Measurements from ENCODE around the gene KL. TPM values are rescaled to one million over a fixed set of nuclear protein-coding genes. Genes with fewer than 3 reads are reported as not detected.

Gene KL
- total and polyA plus RNA-seq, 2 donors (not counting 1 experiment from before 2014, with no cell fraction given) = 0.07 TPM; not detected in 1

DNA sequence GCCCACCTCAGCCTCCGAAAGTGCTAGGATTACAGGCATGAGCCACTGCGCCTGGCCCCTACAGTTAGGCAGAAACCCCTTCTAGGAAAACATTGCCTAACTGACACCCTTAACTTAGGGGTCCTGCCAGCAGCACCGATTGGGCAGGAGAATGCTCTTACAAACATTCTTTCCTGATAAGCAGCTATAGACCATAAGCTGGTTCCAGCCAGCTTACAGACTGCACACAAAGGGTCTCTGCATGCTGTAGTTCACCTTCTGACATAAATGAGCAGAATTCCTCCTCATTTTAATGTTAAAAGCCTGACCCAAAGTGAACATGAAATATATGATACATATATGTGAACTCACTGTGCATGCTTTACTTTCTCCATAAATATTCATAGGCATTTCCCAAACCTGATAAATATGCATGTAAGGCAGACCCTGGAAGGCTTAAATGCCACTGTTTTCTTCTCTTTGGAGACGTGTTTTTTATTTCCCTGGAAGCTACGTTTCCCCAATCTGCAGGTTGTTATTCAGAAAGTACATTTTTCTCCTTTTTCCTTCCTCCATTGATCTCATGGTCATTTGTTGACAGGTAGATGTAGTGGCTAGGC is 48.5 kb upstream of the KL start:
- Mint-ChIP-seq H3K27me3 (peaks cover 5% of the 10 kb centered on the region), H3K27ac (no peak overlapping the region), H3K4me1 (no peaks in the 10 kb centered on the region), H3K4me3 (no peak overlapping the region), H3K9me3 (ENCODE audit: insufficient read depth) (no peaks in the 10 kb centered on the region)
- CTCF ChIA-PET = no interaction called here
- peaks cover 0 to 6% (median 0%) of the 10 kb centered on the region in 4 experiments for H3K27me3 ChIP-seq (replicated peaks in 1 of 4; ENCODE audit: control extremely low read depth in 1 of 4, control insufficient read depth in 3 of 4, insufficient read depth in 4 of 4, low read length in 3 of 4)
- no peaks in the 10 kb centered on the region for H3K79me2 ChIP-seq (ENCODE audit: control insufficient read depth, insufficient read depth, low read length)
- WGBS (ENCODE audit: insufficient coverage) = 93% methylated on average over 3 of the region's 5 CpGs
- ATAC-seq (ENCODE audit: low read depth) (no peak), DNase-seq (no peak)
- POLR2A ChIA-PET = no interaction called here
- H3K4me2 ChIP-seq (replicated peaks; ENCODE audit: low read depth, low read length, poor library complexity, severe bottlenecking) = no peak overlapping the region
- H2AFZ ChIP-seq (ENCODE audit: insufficient read depth, low read depth, low read length, poor library complexity, severe bottlenecking) = no peak overlapping the region
- H3K9me3 ChIP-seq (ENCODE audit: control extremely low read depth in 1 of 3, control insufficient read depth in 2 of 3, insufficient read depth in 1 of 3, low read length in 2 of 3) = no peaks in the 10 kb centered on the region
- no peak overlapping the region for H3K4me3 ChIP-seq (ENCODE audit: control extremely low read depth in 1 of 5, extremely low read depth in 1 of 5, insufficient read depth in 1 of 5, low read depth in 2 of 5, low read length in 4 of 5)
- no peak overlapping the region for H3K27ac ChIP-seq (ENCODE audit: low read length in 2 of 2)
- intact Hi-C loops (cut with micrococcal nuclease) = no loop called here
- H3K4me1 ChIP-seq (ENCODE audit: control insufficient read depth in 2 of 2, insufficient read depth in 2 of 2, low read length in 2 of 2) = no peaks in the 10 kb centered on the region
- H3K36me3 ChIP-seq (replicated peaks in 1 of 2; ENCODE audit: control extremely low read depth in 1 of 2, control insufficient read depth in 1 of 2, extremely low read depth in 1 of 2, insufficient read depth in 2 of 2, low read length in 1 of 2) = no peaks in the 10 kb centered on the region
- H4K20me1 ChIP-seq (ENCODE audit: control insufficient read depth, insufficient read depth, low read length, poor library complexity, severe bottlenecking) = no peaks in the 10 kb centered on the region
- TF ChIP-seq EZH2 (IDR thresholded peaks at IDR 0.05; ENCODE audit: borderline replicate concordance, insufficient read depth, low read depth, low read length, poor library complexity, severe bottlenecking) = no peak
- TF ChIP-seq, protein P1, sequence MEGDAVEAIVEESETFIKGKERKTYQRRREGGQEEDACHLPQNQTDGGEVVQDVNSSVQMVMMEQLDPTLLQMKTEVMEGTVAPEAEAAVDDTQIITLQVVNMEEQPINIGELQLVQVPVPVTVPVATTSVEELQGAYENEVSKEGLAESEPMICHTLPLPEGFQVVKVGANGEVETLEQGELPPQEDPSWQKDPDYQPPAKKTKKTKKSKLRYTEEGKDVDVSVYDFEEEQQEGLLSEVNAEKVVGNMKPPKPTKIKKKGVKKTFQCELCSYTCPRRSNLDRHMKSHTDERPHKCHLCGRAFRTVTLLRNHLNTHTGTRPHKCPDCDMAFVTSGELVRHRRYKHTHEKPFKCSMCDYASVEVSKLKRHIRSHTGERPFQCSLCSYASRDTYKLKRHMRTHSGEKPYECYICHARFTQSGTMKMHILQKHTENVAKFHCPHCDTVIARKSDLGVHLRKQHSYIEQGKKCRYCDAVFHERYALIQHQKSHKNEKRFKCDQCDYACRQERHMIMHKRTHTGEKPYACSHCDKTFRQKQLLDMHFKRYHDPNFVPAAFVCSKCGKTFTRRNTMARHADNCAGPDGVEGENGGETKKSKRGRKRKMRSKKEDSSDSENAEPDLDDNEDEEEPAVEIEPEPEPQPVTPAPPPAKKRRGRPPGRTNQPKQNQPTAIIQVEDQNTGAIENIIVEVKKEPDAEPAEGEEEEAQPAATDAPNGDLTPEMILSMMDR (IDR thresholded peaks at IDR 0.05) = no peak
- H3K9ac ChIP-seq (ENCODE audit: low read length) = no peak overlapping the region

DNA sequence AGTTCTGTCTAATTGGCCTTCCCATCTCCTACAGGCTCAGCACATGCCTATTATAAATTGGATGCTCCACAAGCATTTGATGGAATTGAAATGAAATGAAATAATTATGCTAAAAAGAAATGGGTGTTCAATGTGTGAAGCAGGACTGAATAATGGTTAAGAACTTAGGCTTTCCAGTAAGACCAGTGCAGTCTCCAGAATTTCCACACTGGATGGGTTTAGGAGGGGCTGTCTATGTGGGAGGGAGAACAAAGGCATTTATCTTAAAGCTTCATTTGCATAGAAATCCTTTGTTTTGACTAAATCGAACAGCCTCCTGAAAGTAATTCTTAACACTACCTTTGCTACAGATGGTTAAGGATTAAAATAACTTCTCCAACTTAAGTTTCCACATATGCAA is 47.9 kb upstream of the KL start:
- no peak overlapping the region for H3K4me2 ChIP-seq (replicated peaks; ENCODE audit: low read depth, low read length, poor library complexity, severe bottlenecking)
- no peaks in the 10 kb centered on the region for H4K20me1 ChIP-seq (ENCODE audit: control insufficient read depth, insufficient read depth, low read length, poor library complexity, severe bottlenecking)
- TF ChIP-seq, protein P1 (IDR thresholded peaks at IDR 0.05) = no peak
- no peak for TF ChIP-seq EZH2 (IDR thresholded peaks at IDR 0.05; ENCODE audit: borderline replicate concordance, insufficient read depth, low read depth, low read length, poor library complexity, severe bottlenecking)
- H3K9me3 ChIP-seq (ENCODE audit: control extremely low read depth in 1 of 3, control insufficient read depth in 2 of 3, insufficient read depth in 1 of 3, low read length in 2 of 3) = no peaks in the 10 kb centered on the region
- ChIA-PET POLR2A (no interaction called here), CTCF (no interaction called here)
- no peaks in the 10 kb centered on the region for H3K9me3 Mint-ChIP-seq (ENCODE audit: insufficient read depth)
- no peak overlapping the region for H3K4me3 ChIP-seq (ENCODE audit: control extremely low read depth in 1 of 5, extremely low read depth in 1 of 5, insufficient read depth in 1 of 5, low read depth in 2 of 5, low read length in 4 of 5)
- H3K79me2 ChIP-seq (ENCODE audit: control insufficient read depth, insufficient read depth, low read length) = no peaks in the 10 kb centered on the region
- intact Hi-C loops (cut with micrococcal nuclease) = no loop called here
- H3K4me1 Mint-ChIP-seq = no peaks in the 10 kb centered on the region
- H3K27me3 ChIP-seq (replicated peaks in 1 of 4; ENCODE audit: control extremely low read depth in 1 of 4, control insufficient read depth in 3 of 4, insufficient read depth in 4 of 4, low read length in 3 of 4) = peaks cover 0 to 6% (median 0%) of the 10 kb centered on the region in 4 experiments
- no CpG with 5 or more reads among the region's 1 CpG for WGBS (ENCODE audit: insufficient coverage)
- no peak overlapping the region for H2AFZ ChIP-seq (ENCODE audit: insufficient read depth, low read depth, low read length, poor library complexity, severe bottlenecking)
- H3K4me3 Mint-ChIP-seq = no peak overlapping the region
- ATAC-seq (ENCODE audit: low read depth) = no peak
- H3K4me1 ChIP-seq (ENCODE audit: control insufficient read depth in 2 of 2, insufficient read depth in 2 of 2, low read length in 2 of 2) = no peaks in the 10 kb centered on the region
- H3K27ac Mint-ChIP-seq = no peak overlapping the region
- H3K27me3 Mint-ChIP-seq = peaks cover 5% of the 10 kb centered on the region
- H3K36me3 ChIP-seq (replicated peaks in 1 of 2; ENCODE audit: control extremely low read depth in 1 of 2, control insufficient read depth in 1 of 2, extremely low read depth in 1 of 2, insufficient read depth in 2 of 2, low read length in 1 of 2) = no peaks in the 10 kb centered on the region
- no peak overlapping the region for H3K9ac ChIP-seq (ENCODE audit: low read length)
- no peak for DNase-seq
- H3K27ac ChIP-seq (ENCODE audit: low read length in 2 of 2) = no peak overlapping the region
